ENCODE data around the gene PTPRZ1. TPM values are rescaled to one million over a fixed set of nuclear protein-coding genes. Genes with fewer than 3 reads are reported as not detected.

Gene PTPRZ1
- total and polyA plus RNA-seq, 2 of the 13 experiments (the other 11 are each of a cell fraction or from before 2014, with no cell fraction given), result not detected

- ATAC-seq (no peak), FAIRE-seq (no peak), DNase-seq (ENCODE audit: low spot score) (no peak)
- Histone ChIP-seq H3K4me3 (replicated peaks in 1 of 3; ENCODE audit: insufficient read depth in 1 of 3, low read depth in 2 of 3, low read length in 3 of 3) (no peak overlapping the region), H3K79me2 (ENCODE audit: insufficient read depth, low read length) (no peaks in the 10 kb centered on the region), H3K27ac (ENCODE audit: extremely low read length, insufficient read depth, low read length) (no peak overlapping the region), H3K4me2 (ENCODE audit: low read depth, low read length) (no peak overlapping the region), H4K20me1 (ENCODE audit: insufficient read depth, low read length) (no peaks in the 10 kb centered on the region), H3K4me1 (ENCODE audit: insufficient read depth, low read length) (no peaks in the 10 kb centered on the region), H2AFZ (ENCODE audit: low read length) (no peak overlapping the region), H3K9ac (ENCODE audit: insufficient read depth, low read depth, low read length) (no peak overlapping the region), H3K9me3 (ENCODE audit: low read length) (no peaks in the 10 kb centered on the region), H3K27me3 (ENCODE audit: control insufficient read depth in 1 of 2, insufficient read depth in 2 of 2, low read length in 2 of 2) (no peaks in the 10 kb centered on the region), H3K36me3 (replicated peaks in 1 of 2; ENCODE audit: control insufficient read depth in 1 of 2, insufficient read depth in 2 of 2, low read length in 2 of 2) (no peaks in the 10 kb centered on the region)
- ChIA-PET POLR2A (no interaction called here), CTCF (ENCODE audit: low intra/inter-chr PET ratio, low total read pairs) (no interaction called here)
- TF ChIP-seq SETDB1 (CRISPR knock-in tag; IDR thresholded peaks at IDR 0.05; ENCODE audit: borderline replicate concordance) (no peak), KAT2B (IDR thresholded peaks at IDR 0.05; ENCODE audit: borderline replicate concordance, low read depth, low read length) (no peak), ZNF589 (CRISPR knock-in tag; conservative IDR thresholded peaks at IDR 0.05) (no peak), MTA3 (CRISPR knock-in tag; IDR thresholded peaks at IDR 0.05) (no peak), ZNF784 (CRISPR knock-in tag; IDR thresholded peaks at IDR 0.05; ENCODE audit: borderline replicate concordance) (no peak), ZNF614 (CRISPR knock-in tag; IDR thresholded peaks at IDR 0.05; ENCODE audit: borderline replicate concordance) (no peak), HOXA9 (CRISPR knock-in tag; IDR thresholded peaks at IDR 0.05; ENCODE audit: borderline replicate concordance) (no peak), SKIL (CRISPR knock-in tag; IDR thresholded peaks at IDR 0.05; ENCODE audit: borderline replicate concordance) (no peak), NCOA1 (CRISPR knock-in tag; IDR thresholded peaks at IDR 0.05) (no peak), ZNF891 (CRISPR knock-in tag; IDR thresholded peaks at IDR 0.05) (no peak), SNAI1 (CRISPR knock-in tag; IDR thresholded peaks at IDR 0.05; ENCODE audit: borderline replicate concordance) (no peak), PRPF4 (IDR thresholded peaks at IDR 0.05; ENCODE audit: low read depth, low read length, poor library complexity, severe bottlenecking) (no peak)
- TF ChIP-seq, protein P1, sequence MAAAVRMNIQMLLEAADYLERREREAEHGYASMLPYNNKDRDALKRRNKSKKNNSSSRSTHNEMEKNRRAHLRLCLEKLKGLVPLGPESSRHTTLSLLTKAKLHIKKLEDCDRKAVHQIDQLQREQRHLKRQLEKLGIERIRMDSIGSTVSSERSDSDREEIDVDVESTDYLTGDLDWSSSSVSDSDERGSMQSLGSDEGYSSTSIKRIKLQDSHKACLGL (CRISPR knock-in tag; IDR thresholded peaks at IDR 0.05), result no peak
- TF ChIP-seq, protein P2, sequence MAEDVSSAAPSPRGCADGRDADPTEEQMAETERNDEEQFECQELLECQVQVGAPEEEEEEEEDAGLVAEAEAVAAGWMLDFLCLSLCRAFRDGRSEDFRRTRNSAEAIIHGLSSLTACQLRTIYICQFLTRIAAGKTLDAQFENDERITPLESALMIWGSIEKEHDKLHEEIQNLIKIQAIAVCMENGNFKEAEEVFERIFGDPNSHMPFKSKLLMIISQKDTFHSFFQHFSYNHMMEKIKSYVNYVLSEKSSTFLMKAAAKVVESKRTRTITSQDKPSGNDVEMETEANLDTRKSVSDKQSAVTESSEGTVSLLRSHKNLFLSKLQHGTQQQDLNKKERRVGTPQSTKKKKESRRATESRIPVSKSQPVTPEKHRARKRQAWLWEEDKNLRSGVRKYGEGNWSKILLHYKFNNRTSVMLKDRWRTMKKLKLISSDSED (CRISPR knock-in tag; IDR thresholded peaks at IDR 0.05), result no peak
- BruUV-seq (replicated peaks), result no TSS peak
- in situ Hi-C loops (cut with HindIII; ENCODE audit: extremely low pct_ligation_motif_present, low pct_unique_long_range_greater_than_20kb) (no loop called here), intact Hi-C loops (cut with micrococcal nuclease; ENCODE audit: unreplicated experiment) (no loop called here)
Observed at GRCh38 chr7:121833991-121834390, 39.0 kb upstream of the PTPRZ1 start.
